HL-60 (cell line): Measurements from ENCODE around the gene DOCK6.

Experiments
- CTCF ChIP-seq: IDR thresholded peaks from one replicate; pipeline ENCODE4 v1.5.1; 2011; ENCODE audit warnings: low read length, control low read depth, inconsistent platforms; ENCODE audit not compliant: insufficient read depth
- REST ChIP-seq: IDR thresholded peaks from 2 replicates; pipeline ENCODE4 v1.6.1; 2012; ENCODE audit warnings: low read depth; ENCODE audit not compliant: insufficient replicate concordance

- TF ChIP-seq CTCF: no peak
- no peak for TF ChIP-seq REST
Measured at GRCh38 chr19:11180346-11180745, 82.0 kb downstream of the DOCK6 start.
